ENCODE measurements around the gene SH3TC1.
A peak's percentile ranks its signal among the peaks of the same experiment; 100 is the strongest.

SH3TC1 gene

DNA sequence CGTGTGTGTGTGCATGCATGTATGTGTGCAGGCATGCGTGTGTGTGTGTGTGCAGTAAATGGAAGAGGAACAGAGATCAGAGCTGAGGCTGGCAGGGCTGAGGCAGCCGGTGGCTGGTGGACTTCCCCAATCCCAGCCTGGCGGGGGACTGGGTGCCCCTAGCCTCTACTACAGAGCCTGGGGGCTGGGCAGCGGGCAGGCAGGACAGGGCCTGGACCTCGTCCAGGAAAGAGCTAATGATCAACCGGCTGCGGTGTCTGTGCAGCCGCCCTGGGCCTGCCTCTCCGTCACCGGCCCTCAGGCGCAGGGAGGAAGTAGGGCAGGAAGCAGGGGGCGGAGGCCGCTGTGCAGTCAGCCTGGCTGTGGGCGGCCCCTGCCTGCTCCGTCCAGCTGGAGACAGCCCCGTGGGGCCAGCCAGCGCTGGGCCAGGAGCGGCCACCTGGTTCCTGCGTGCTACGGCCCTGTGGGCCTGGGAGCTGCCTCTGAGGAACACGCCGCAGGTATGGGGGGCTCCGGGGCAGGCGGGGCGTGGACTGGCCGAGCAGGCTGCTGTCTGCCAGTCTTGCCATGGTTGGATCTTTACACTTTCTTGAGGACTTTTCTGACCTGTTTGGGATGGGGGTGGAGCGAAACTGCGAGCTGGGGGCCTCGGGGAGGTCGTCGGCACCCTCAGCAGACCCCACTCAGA, at the start of gene SH3TC1:
SH3TC1 (plus strand) TSS at position 385 of the 688 bp plus-strand sequence. CDS start 5,905 bp downstream, outside the sequence.
- DNase-seq (ENCODE audit: low spot score), result peak; percentile 89

DNA sequence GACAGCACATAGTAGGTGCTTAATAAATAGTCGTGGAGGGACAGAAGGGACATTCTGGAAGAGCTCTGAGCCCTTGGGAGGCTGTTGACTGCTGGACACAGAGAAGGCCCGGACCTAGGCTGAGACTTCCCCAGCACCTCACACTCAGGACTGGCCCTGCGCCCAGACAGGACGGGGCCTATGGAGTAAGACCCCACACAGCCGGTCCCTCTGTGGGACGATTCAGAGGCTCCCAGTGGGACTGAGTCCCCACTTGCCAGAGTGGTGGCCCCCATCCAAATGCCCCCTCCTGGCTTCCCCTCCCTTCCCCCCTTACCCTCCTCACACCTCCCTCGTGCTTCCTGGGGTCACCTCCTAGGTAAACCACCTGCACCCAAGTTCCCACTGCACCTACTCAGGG, 49.4 kb upstream of the SH3TC1 start:
- DNase-seq (ENCODE audit: low spot score), result no peak

GRCh38 chr4:8150152-8151090, 48.7 kb upstream of the SH3TC1 start:
- no peak for DNase-seq (ENCODE audit: low spot score)

DNA sequence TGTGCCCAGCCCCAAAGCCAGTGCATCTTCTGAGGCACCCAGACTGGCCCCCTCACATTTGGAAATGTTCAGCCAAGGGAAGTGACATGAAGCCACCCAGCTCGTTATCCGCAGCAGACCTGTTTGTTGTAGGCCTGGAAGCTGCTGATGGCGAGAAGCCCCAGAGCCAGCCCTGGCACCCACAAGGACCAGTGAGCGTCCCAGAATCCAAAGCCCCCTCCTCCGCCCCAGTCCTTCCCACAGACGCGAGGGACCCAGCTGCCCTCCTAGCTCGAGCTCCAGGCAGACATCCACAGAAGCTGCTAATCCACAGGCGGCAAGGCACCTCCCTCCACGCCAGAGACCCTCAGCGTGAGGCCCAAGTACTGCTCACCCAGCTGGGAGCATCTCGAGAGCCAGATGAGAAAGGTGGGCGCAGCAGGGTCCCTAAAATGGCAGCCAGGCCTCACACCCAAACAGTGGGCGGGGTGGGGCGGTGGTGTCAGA, 47.9 kb upstream of the SH3TC1 start:
- no peak for DNase-seq (ENCODE audit: low spot score)

- no peak for DNase-seq (ENCODE audit: low spot score)
Observed at GRCh38 chr4:8152090-8152864, 46.8 kb upstream of the SH3TC1 start.

DNA sequence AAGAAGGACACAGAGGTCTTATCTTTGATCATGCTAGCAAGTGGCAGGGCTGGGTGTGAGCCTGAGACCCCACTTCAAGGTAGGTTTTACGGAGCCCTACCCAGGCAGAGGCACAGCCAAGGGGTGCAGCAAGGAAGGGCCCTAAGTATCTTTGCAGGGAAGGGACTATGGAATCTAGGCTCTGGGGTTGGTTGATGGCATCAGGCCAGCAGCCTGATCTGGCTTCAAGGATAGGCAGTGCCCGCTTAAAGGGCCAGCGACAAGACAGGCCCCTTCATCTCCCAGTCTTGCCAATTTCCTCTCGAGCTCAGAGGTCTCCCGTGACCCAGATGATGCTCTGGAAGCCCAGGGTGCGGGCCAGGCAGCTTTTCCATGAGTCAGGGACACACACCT, 46.2 kb upstream of the SH3TC1 start:
- DNase-seq (ENCODE audit: low spot score), result no peak

GRCh38 chr4:8153441-8153840, 45.6 kb upstream of the SH3TC1 start:
- DNase-seq (ENCODE audit: low spot score), result no peak

- DNase-seq (ENCODE audit: low spot score), result no peak
Observed at GRCh38 chr4:8155048-8155447, 44.0 kb upstream of the SH3TC1 start.

DNA sequence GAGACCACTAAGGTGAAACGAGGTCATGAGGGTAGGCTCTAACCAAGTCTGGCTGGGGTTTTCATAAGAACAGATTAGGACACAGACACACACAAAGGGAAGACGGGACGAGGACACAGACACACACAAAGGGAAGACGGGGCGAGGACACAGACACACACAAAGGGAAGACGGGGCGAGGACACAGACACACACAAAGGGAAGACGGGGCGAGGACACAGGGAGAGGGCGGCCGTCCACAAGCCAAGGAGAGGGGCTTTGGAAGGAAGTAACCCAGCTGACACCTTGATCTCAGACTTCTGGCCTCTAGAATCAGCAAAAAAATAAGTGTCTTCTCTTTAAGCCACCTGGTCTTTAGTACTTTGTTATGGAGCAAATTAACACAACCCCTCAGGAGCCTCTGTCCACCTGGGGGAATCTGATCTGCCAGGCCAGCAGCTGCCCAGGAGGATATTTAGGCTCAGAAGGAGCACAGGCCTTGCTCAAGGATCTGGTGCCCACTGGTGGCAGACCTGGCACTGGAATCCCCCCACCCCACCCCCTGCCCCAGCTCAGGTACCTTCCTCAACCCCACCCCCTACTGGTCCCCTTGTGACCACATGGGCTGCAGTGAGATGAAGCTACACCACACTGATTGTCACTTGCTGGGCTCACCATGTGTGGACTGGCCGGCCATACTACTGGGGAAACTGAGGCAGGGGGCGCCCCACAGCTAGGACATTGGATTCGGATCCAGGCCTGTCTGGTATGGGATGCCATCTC, 43.2 kb upstream of the SH3TC1 start:
- DNase-seq (ENCODE audit: low spot score), result no peak

DNA sequence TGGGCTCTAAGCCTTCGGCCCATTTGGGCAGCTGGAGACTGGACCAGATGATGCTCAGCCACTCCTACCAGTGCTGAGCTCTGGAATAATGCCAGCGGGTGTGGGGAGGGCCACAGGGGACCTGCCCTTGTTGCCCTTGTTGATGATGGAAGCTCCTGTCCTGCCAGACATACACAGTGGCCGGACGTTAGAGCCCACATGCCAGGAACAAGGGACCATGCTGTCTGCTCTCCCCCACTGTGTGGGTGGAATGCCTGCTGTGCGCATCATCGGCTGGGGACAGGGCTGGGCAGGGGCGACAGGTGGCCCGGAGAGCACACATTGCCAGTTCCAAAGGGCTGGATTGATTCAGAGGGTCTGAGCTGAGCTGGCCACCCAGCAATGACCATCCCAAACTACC, 42.5 kb upstream of the SH3TC1 start:
- DNase-seq (ENCODE audit: low spot score), result no peak

DNA sequence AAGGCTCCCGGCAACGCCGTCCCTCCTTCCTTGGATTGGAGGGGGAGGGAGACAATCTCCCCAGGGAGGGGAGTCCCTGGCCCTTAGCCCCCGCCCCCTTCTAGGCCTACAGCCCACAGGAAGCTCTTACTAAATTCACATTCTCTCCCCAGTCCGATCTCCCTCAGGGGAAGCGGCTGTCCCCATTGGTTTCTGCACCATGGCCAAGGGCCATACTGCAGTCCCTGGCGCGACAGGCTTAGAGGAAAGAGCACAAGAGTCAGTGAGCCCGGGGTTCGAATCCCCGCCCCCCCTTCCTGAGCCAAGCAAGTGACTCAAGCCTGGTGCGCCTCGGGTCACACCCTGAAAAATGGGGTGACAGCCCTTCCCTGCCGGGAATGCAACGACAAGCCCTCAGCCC, 41.6 kb upstream of the SH3TC1 start:
- no peak for DNase-seq (ENCODE audit: low spot score)

DNA sequence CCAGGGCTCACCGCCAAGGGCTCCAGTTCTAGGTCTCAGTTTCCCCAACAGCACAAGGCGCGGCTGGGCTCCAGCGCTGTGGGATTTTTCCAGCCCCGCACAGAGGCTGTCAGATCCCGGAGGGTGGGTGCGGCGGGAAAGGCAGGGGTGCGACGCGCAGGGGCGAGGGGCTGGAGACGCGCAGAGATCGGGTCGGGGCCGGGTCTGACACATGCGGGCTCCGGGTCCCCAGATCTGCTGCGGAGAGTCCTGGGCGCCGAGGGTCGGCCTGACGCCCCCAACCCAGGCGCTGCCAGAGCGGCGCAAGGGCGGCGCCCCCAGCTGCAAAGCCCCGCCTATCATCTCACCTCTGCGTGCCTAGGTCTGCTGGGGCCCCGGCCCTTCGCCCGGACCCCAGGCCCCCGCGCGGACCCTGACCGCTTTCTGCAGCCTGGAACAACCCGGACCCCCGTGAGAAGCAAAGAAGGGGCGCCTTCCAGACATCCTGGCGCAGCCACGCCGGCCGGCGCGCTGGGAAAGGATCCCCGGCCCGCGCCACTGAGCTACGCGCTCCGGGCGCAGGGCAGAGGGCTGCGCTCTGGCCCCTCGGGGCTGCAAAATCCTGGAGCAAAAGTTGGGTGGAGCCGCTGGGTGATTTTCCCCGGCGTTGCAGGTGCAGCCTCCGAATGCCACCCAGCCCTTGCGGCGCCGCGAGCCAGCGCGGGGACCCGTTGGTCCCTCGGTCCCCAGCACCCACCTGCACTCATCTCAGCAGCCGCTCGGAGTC, 41.0 kb upstream of the SH3TC1 start:
- DNase-seq (ENCODE audit: low spot score), result no peak

- DNase-seq (ENCODE audit: low spot score), result peak; percentile 99
Observed at GRCh38 chr4:8158710-8159536, 40.2 kb upstream of the SH3TC1 start, which contains the start of gene ABLIM2. Gene ABLIM2, minus strand, starts transcription at chr4:8158813. Its CDS starts 124 bp downstream, at chr4:8158689.

DNA sequence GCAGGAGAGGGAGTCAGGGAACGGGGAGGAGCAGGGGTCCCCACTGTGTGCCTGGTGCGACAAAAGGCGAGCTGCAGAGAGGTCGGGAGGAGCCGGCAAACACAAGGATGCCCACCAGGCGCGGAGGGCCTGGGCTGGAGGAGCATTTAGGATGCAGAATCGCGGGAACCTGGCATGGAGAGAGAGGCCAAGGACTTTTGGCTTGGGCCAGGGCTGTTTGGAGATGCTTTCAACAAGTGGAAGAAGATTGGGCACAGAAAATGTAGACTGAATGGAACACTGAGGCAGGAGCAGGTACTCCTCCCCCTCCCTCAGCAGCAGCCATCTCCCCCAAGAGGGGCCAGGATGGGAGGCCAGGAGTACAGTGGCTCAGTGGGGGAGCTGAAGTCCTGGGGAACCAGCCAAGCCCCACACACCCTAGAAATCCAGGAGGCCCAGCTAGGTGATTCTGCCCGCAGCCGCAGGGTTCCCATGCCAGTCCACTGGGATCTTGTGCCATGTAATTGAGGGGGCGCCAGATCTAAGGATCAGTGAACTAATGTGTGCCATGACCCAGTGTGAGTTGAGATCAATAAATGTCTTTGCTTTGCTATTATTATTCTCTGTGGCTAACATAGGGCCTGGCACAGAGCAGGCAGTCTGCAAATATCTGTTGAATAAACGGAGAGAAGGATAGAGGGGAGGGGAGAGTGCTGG, 39.4 kb upstream of the SH3TC1 start:
- DNase-seq (ENCODE audit: low spot score), result no peak

DNA sequence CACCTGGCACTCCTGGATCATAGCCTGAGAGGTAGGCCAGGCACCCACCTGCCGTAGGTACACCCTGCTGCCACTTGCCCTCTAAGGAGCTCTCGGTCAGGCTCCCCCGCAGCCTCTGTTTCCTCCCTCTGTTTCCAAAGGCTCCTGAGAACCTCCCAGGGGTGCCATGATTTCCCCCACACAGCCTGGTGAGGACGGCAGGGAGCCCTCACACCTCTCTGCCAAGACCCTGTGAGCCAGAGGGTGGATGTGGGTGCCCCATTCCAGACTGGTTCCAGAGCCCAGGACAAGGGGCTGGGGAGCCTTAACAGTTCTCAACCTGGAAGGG, 38.9 kb upstream of the SH3TC1 start:
- no peak for DNase-seq (ENCODE audit: low spot score)

DNA sequence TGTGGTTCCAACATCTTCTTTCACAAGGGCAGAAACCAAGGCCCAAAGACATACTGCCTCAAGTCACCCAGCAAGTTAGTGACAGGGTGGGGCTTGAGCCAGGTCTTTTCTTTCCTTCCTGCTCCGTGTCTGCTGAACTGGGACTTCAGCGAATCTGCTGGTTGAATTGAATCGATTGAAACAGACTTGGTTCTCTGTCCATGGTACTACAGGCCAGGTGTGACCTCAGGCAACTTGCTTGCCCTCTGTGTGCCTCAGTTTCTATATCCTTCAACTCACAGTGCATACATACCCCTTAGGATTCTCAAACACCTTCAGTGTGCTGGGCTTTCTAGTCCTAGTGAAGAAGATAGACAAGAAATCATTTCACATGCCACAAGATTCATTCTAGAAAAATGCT, 38.5 kb upstream of the SH3TC1 start:
- DNase-seq (ENCODE audit: low spot score), result no peak

- DNase-seq (ENCODE audit: low spot score), result no peak
Observed at GRCh38 chr4:8162625-8163024, 36.5 kb upstream of the SH3TC1 start.

- no peak for DNase-seq (ENCODE audit: low spot score)
Observed at GRCh38 chr4:8163026-8163425, 36.1 kb upstream of the SH3TC1 start.
